ENCODE results near the gene UBLCP1.

Gene UBLCP1

DNA sequence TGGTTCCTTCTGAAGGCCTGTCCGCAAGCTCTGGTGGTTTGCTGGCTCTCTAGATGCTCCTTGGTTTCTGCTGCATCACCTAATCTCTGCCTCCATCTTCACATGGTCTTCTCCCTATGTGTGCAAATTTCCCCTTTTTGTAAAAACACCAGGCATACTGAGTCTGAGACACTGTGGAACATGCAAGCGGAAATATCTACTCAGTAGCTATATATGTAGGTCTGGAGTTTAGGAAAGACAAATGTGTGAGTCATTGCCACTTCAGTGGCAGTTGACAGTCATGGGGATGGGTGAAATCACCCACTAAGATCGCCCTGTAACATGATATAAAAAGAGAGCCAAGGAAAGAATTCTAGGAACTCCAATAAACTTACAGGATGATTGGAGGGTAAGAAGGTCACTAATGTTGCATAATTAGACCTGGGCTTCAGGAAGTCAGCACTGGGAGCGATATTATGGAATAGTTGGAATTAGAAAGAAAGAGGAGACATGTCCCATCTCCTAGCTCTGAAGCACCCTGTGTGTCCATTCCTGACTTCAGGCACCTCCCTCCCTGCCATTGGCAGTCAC is 22.7 kb upstream of the UBLCP1 start:
- TF ChIP-seq, protein P1, sequence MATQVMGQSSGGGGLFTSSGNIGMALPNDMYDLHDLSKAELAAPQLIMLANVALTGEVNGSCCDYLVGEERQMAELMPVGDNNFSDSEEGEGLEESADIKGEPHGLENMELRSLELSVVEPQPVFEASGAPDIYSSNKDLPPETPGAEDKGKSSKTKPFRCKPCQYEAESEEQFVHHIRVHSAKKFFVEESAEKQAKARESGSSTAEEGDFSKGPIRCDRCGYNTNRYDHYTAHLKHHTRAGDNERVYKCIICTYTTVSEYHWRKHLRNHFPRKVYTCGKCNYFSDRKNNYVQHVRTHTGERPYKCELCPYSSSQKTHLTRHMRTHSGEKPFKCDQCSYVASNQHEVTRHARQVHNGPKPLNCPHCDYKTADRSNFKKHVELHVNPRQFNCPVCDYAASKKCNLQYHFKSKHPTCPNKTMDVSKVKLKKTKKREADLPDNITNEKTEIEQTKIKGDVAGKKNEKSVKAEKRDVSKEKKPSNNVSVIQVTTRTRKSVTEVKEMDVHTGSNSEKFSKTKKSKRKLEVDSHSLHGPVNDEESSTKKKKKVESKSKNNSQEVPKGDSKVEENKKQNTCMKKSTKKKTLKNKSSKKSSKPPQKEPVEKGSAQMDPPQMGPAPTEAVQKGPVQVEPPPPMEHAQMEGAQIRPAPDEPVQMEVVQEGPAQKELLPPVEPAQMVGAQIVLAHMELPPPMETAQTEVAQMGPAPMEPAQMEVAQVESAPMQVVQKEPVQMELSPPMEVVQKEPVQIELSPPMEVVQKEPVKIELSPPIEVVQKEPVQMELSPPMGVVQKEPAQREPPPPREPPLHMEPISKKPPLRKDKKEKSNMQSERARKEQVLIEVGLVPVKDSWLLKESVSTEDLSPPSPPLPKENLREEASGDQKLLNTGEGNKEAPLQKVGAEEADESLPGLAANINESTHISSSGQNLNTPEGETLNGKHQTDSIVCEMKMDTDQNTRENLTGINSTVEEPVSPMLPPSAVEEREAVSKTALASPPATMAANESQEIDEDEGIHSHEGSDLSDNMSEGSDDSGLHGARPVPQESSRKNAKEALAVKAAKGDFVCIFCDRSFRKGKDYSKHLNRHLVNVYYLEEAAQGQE (IDR thresholded peaks at IDR 0.05; ENCODE audit: insufficient read depth in 1 of 2, low read depth in 2 of 2, low read length in 2 of 2) = no peak
- no peak for TF ChIP-seq TAF1 (IDR thresholded peaks at IDR 0.05; ENCODE audit: borderline replicate concordance, insufficient read depth, low read length)
- TF ChIP-seq POLR2AphosphoS5 (IDR thresholded peaks at IDR 0.05; ENCODE audit: low read depth, low read length) = no peak
- no peak for TF ChIP-seq FOXP2 (optimal IDR thresholded peaks at IDR 0.05; ENCODE audit: borderline replicate concordance, extremely low read depth, extremely low read length, insufficient read depth)
- no peak for TF ChIP-seq SIN3A (IDR thresholded peaks at IDR 0.05; ENCODE audit: borderline replicate concordance, insufficient read depth, low read length)

- TF ChIP-seq FOXP2 (optimal IDR thresholded peaks at IDR 0.05; ENCODE audit: borderline replicate concordance, extremely low read depth, extremely low read length, insufficient read depth) = no peak
- TF ChIP-seq POLR2AphosphoS5 (IDR thresholded peaks at IDR 0.05; ENCODE audit: low read depth, low read length) = no peak
- no peak for TF ChIP-seq TAF1 (IDR thresholded peaks at IDR 0.05; ENCODE audit: borderline replicate concordance, insufficient read depth, low read length)
- no peak for TF ChIP-seq SIN3A (IDR thresholded peaks at IDR 0.05; ENCODE audit: borderline replicate concordance, insufficient read depth, low read length)
- TF ChIP-seq, protein P1 (IDR thresholded peaks at IDR 0.05; ENCODE audit: insufficient read depth in 1 of 2, low read depth in 2 of 2, low read length in 2 of 2) = no peak
Measured at GRCh38 chr5:159241946-159242552, 21.0 kb upstream of the UBLCP1 start.

DNA sequence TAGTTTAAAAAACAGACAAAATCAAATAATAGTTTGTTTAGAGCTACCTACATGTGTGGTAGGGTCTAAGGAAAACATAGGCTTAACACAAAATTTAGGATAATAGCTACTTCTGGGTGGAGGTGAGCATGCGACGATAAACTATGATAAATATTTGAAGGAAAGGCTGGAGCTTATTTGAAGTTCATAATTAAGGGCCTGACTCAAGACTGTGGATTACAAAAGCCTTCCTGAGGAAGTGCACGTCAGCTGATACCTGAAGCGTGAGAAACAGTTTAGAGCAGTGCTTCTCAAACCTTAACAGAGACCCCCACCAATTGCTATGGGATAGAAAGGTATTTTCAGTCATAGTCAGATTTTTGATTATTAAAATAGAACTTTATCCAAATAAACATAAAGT is 20.4 kb upstream of the UBLCP1 start:
- TF ChIP-seq FOXP2 (optimal IDR thresholded peaks at IDR 0.05; ENCODE audit: borderline replicate concordance, extremely low read depth, extremely low read length, insufficient read depth) (no peak), POLR2AphosphoS5 (IDR thresholded peaks at IDR 0.05; ENCODE audit: low read depth, low read length) (no peak), TAF1 (IDR thresholded peaks at IDR 0.05; ENCODE audit: borderline replicate concordance, insufficient read depth, low read length) (no peak), SIN3A (IDR thresholded peaks at IDR 0.05; ENCODE audit: borderline replicate concordance, insufficient read depth, low read length) (no peak)
- TF ChIP-seq, protein P1 (IDR thresholded peaks at IDR 0.05; ENCODE audit: insufficient read depth in 1 of 2, low read depth in 2 of 2, low read length in 2 of 2) = no peak

GRCh38 chr5:159243385-159243784 is 19.7 kb upstream of the UBLCP1 start:
- TF ChIP-seq FOXP2 (optimal IDR thresholded peaks at IDR 0.05; ENCODE audit: borderline replicate concordance, extremely low read depth, extremely low read length, insufficient read depth) = no peak
- TF ChIP-seq, protein P1 (IDR thresholded peaks at IDR 0.05; ENCODE audit: insufficient read depth in 1 of 2, low read depth in 2 of 2, low read length in 2 of 2) = no peak
